Parathyroid adenoma (tissue), 2 donors: Measurements from ENCODE around the gene FBN3.
"Not testable (repeated sequence)": the region's sequence is repeated elsewhere in the genome, so short reads cannot be mapped to it uniquely, and the experiment has no call there.

ENCODE experiments used
- H2AFZ ChIP-seq: fragments of 300-600 bp; sonication (generic); one replicate; pipeline ENCODE4 v1.7.0; 2017; ENCODE audit warnings: antibody characterized with exemption, mild to moderate bottlenecking
- H3K27ac ChIP-seq: fragments of 300-600 bp; sonication (generic); one replicate; pipeline ENCODE4 v1.7.0; 2017
- H3K27me3 ChIP-seq: fragments of 300-600 bp; sonication (generic); one replicate; pipeline ENCODE4 v1.7.0; 2017; ENCODE audit warnings: low read length; ENCODE audit not compliant: control insufficient read depth, insufficient read depth
- H3K36me3 ChIP-seq: fragments of 300-600 bp; sonication (generic); one replicate; pipeline ENCODE4 v1.7.0; 2017; ENCODE audit warnings: low read length; ENCODE audit not compliant: control insufficient read depth, insufficient read depth
- H3K4me1 ChIP-seq: fragments of 300-600 bp; sonication (generic); one replicate; pipeline ENCODE4 v1.7.0; 2017; ENCODE audit warnings: control low read depth
- H3K4me2 ChIP-seq: fragments of 300-600 bp; sonication (generic); one replicate; pipeline ENCODE4 v1.7.0; 2017; ENCODE audit warnings: low read length
- H3K4me3 ChIP-seq: fragments of 300-600 bp; sonication (generic); one replicate; pipeline ENCODE4 v1.7.0; 2017; ENCODE audit warnings: low read depth, low read length
- H3K79me2 ChIP-seq: fragments of 300-600 bp; sonication (generic); one replicate; pipeline ENCODE4 v1.7.0; 2017; ENCODE audit warnings: control low read depth
- H3K9ac ChIP-seq: fragments of 300-600 bp; sonication (generic); one replicate; pipeline ENCODE4 v1.7.0; 2017; ENCODE audit warnings: mild to moderate bottlenecking
- H3K9me3 ChIP-seq: fragments of 300-600 bp; sonication (generic); one replicate; pipeline ENCODE4 v1.7.0; 2017; ENCODE audit warnings: low read length; ENCODE audit not compliant: control insufficient read depth
- CTCF ChIP-seq: fragments of 300-600 bp; sonication (generic); IDR thresholded peaks from one replicate; pipeline ENCODE4 v1.7.0; 2017; ENCODE audit warnings: antibody characterized with exemption, mild to moderate bottlenecking
- donor health status: primary hyperparathyroidism.

Gene FBN3

GRCh38 chr19:8158411-8159074 is 9.2 kb upstream of the FBN3 start:
- TF ChIP-seq CTCF = peak; percentile 67
- Histone ChIP-seq H3K27me3 (no peaks in the 10 kb centered on the region), H3K4me1 (no peaks in the 10 kb centered on the region), H3K9me3 (no peaks in the 10 kb centered on the region), H3K36me3 (no peaks in the 10 kb centered on the region), H3K9ac (no peak overlapping the region), H2AFZ (no peak overlapping the region), H3K4me2 (no peak overlapping the region), H3K27ac (no peak overlapping the region), H3K79me2 (no peaks in the 10 kb centered on the region), H3K4me3 (no peak overlapping the region)

- no peak overlapping the region for H3K27ac ChIP-seq
- H3K9ac ChIP-seq = no peak overlapping the region
Observed at GRCh38 chr19:8155318-8155717, 5.9 kb upstream of the FBN3 start.

GRCh38 chr19:8154014-8154413 is 4.6 kb upstream of the FBN3 start:
- H2AFZ ChIP-seq, H3K27me3 ChIP-seq, H3K79me2 ChIP-seq, H3K4me1 ChIP-seq, H3K27ac ChIP-seq, H3K4me2 ChIP-seq, H3K9me3 ChIP-seq, H3K36me3 ChIP-seq, H3K4me3 ChIP-seq, H3K9ac ChIP-seq: not testable (repeated sequence)

More at GRCh38 chr19:8155318-8155717, 5.9 kb upstream of the FBN3 start:
- Histone ChIP-seq H2AFZ (no peak overlapping the region), H3K4me1 (no peaks in the 10 kb centered on the region), H3K27me3 (no peaks in the 10 kb centered on the region), H3K79me2 (no peaks in the 10 kb centered on the region), H3K4me2 (no peak overlapping the region), H3K36me3 (no peaks in the 10 kb centered on the region), H3K9me3 (no peaks in the 10 kb centered on the region), H3K4me3 (no peak overlapping the region)
- TF ChIP-seq CTCF = no peak

- no peaks in the 10 kb centered on the region for H3K9me3 ChIP-seq
- H3K27ac ChIP-seq = no peak overlapping the region
- H3K79me2 ChIP-seq = no peaks in the 10 kb centered on the region
- TF ChIP-seq CTCF = no peak
- no peaks in the 10 kb centered on the region for H3K36me3 ChIP-seq
- no peak overlapping the region for H3K4me2 ChIP-seq
- no peak overlapping the region for H2AFZ ChIP-seq
- peaks cover 3% of the 10 kb centered on the region for H3K27me3 ChIP-seq
- H3K9ac ChIP-seq = no peak overlapping the region
- no peak overlapping the region for H3K4me3 ChIP-seq
- no peaks in the 10 kb centered on the region for H3K4me1 ChIP-seq
Observed at GRCh38 chr19:8151767-8152035, 2.3 kb upstream of the FBN3 start.

- H3K4me1 ChIP-seq = no peaks in the 10 kb centered on the region
- H3K27me3 ChIP-seq = peaks cover 3% of the 10 kb centered on the region
- no peak overlapping the region for H3K4me3 ChIP-seq
- TF ChIP-seq CTCF = no peak
- H3K79me2 ChIP-seq = no peaks in the 10 kb centered on the region
- H2AFZ ChIP-seq = no peak overlapping the region
- no peak overlapping the region for H3K27ac ChIP-seq
- no peak overlapping the region for H3K9ac ChIP-seq
- H3K9me3 ChIP-seq = no peaks in the 10 kb centered on the region
- H3K4me2 ChIP-seq = no peak overlapping the region
- no peaks in the 10 kb centered on the region for H3K36me3 ChIP-seq
Observed at GRCh38 chr19:8150998-8151766, 1.8 kb upstream of the FBN3 start.
